Natural killer cell (primary cell): ENCODE data around the gene CLINT1. TPM values are rescaled to one million over a fixed set of nuclear protein-coding genes. Genes with fewer than 3 reads are reported as not detected.
"Not testable (repeated sequence)": the region's sequence is repeated elsewhere in the genome, so short reads cannot be mapped to it uniquely, and the experiment has no call there.

Experiments
- ATAC-seq, 3 donors: fragments of 150-1000 bp in 2 of 3; fragments of 200-7000 bp in 1 of 3; cut with Tn5 transposase; 1 replicate in 1 of 3; 2 replicates in 2 of 3; pipeline ENCODE4 v1.10.0; 2021; ENCODE audit warnings: mild to moderate bottlenecking in 2 of 3, moderate library complexity in 2 of 3
- DNase-seq, 2 donors: peaks; one replicate each; pipeline versions ENCODE4 v3.0.0 to v3.0.0-alpha.2; 2013 to 2021; ENCODE audit warnings: mixed read lengths in 1 of 2
- H3K27ac ChIP-seq: one replicate; pipeline ENCODE4 v1.5.1; 2013; ENCODE audit warnings: mild to moderate bottlenecking, low read length
- H3K27me3 ChIP-seq: one replicate; pipeline ENCODE4 v1.6.1; 2013; ENCODE audit warnings: low read length; ENCODE audit not compliant: control insufficient read depth, insufficient read depth
- H3K36me3 ChIP-seq: one replicate; pipeline ENCODE4 v1.6.1; 2013; ENCODE audit warnings: low read length; ENCODE audit not compliant: control insufficient read depth, insufficient read depth
- H3K4me1 ChIP-seq: one replicate; pipeline ENCODE4 v1.6.1; 2013; ENCODE audit warnings: low read length; ENCODE audit not compliant: control insufficient read depth, insufficient read depth
- H3K4me3 ChIP-seq: one replicate; pipeline ENCODE4 v1.5.1; 2013; ENCODE audit warnings: low read length
- H3K9me3 ChIP-seq: one replicate; pipeline ENCODE4 v1.6.1; 2013; ENCODE audit warnings: low read length; ENCODE audit not compliant: control insufficient read depth, insufficient read depth
- H3K27ac Mint-ChIP-seq, 2 donors: one replicate each; pipeline ENCODE4 v1.8.0; 2022; ENCODE audit warnings: mild to moderate bottlenecking in 2 of 2, mixed read lengths in 2 of 2, moderate library complexity in 1 of 2
- H3K27me3 Mint-ChIP-seq, 2 donors: one replicate each; pipeline ENCODE4 v1.8.0; 2022; ENCODE audit warnings: low read depth in 2 of 2, mixed read lengths in 2 of 2
- H3K36me3 Mint-ChIP-seq: one replicate; pipeline ENCODE4 v1.8.0; 2022; ENCODE audit warnings: mixed read lengths
- H3K4me1 Mint-ChIP-seq, 2 donors: one replicate each; pipeline ENCODE4 v1.8.0; 2022; ENCODE audit warnings: mixed read lengths in 2 of 2
- H3K4me3 Mint-ChIP-seq: one replicate; pipeline ENCODE4 v1.8.0; 2022; ENCODE audit warnings: mild to moderate bottlenecking, moderate library complexity, mixed read lengths
- H3K9me3 Mint-ChIP-seq, 2 donors: one replicate each; pipeline ENCODE4 v1.8.0; 2022; ENCODE audit warnings: mixed read lengths in 2 of 2
- WGBS: methylation state at CpG from one replicate; pipeline ENCODE4 v1.1.7; 2013; ENCODE audit warnings: missing lambda C conversion rate; ENCODE audit not compliant: insufficient coverage; 5-methylcytosine and 5-hydroxymethylcytosine counted together
- intact Hi-C: fragments of 100-400 bp; cut with micrococcal nuclease; formaldehyde crosslinking; loops from one replicate; pipeline ENCODE4 v1.14.2; 2022
- total RNA-seq, 4 donors: library from RNA; stranded (reverse); fragments of 120-200 nt in 1 of 4; gene quantifications; one replicate each; pipeline versions ENCODE4 v1.2.3 to v1.2.4, GENCODE V29; 2013 to 2022
- TF ChIP-seq, protein P1 (sequence below): fragments of 200-600 bp; IDR thresholded peaks from one replicate; pipeline ENCODE4 v1.8.0; 2022; ENCODE audit warnings: antibody characterized with exemption

CLINT1 gene
- total RNA-seq, 3 donors from 2014 or later (not counting 1 experiment from before 2014, with no cell fraction given): 111 to 156 (median 132) TPM

DNA sequence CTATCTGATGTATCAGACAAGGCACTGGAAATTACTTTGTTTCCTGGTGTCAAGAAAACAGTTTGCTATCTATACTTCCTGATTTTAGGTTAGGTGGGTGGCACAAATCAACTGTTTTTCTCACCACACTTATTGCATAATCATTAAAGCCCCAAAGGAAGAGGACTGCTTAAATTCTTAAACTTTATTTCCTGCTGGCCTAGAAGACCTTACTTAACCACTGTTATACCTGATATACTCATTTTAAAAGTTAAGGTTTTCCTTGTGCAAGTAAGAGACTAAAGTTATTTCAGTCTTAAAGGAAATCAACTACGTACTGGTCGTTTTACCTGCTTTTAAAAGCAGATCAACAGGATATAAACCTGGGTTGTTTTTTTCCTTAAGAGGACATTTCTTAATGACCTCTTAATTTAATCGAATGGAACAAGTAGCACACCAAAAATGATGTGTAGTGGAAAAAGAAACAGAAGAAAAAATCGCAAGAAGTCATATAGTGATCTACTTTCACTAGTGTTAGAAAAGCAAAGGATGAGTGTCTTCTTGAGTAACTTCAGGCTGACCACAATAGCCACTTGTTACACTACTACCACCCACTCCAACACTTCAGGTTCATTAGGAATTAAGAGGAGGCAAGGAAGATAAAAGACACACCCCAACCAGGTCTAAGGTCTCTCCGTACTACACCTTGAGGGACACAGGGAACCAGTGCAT lies 974 bp downstream of the CLINT1 start:
- Mint-ChIP-seq H3K4me3 (peak overlapping the region; percentile 98), H3K27ac (peak overlapping the region; percentile 98 to 99), H3K9me3 (no peaks in the 10 kb centered on the region), H3K36me3 (no peaks in the 10 kb centered on the region), H3K27me3 (peaks cover 0 to 3% of the 10 kb centered on the region in 2 donors), H3K4me1 (peaks cover 55 to 62% of the 10 kb centered on the region in 2 donors)
- 0% methylated on average over 4 of the region's 5 CpGs for WGBS
- Histone ChIP-seq H3K4me3 (peak overlapping the region; percentile 96), H3K9me3 (no peaks in the 10 kb centered on the region), H3K27ac (peak overlapping the region; percentile 93), H3K4me1 (peaks cover 10% of the 10 kb centered on the region), H3K27me3 (no peaks in the 10 kb centered on the region), H3K36me3 (no peaks in the 10 kb centered on the region)
- TF ChIP-seq, protein P1, sequence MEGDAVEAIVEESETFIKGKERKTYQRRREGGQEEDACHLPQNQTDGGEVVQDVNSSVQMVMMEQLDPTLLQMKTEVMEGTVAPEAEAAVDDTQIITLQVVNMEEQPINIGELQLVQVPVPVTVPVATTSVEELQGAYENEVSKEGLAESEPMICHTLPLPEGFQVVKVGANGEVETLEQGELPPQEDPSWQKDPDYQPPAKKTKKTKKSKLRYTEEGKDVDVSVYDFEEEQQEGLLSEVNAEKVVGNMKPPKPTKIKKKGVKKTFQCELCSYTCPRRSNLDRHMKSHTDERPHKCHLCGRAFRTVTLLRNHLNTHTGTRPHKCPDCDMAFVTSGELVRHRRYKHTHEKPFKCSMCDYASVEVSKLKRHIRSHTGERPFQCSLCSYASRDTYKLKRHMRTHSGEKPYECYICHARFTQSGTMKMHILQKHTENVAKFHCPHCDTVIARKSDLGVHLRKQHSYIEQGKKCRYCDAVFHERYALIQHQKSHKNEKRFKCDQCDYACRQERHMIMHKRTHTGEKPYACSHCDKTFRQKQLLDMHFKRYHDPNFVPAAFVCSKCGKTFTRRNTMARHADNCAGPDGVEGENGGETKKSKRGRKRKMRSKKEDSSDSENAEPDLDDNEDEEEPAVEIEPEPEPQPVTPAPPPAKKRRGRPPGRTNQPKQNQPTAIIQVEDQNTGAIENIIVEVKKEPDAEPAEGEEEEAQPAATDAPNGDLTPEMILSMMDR: no peak
- intact Hi-C loops: loop anchor here (2.0 to 5.0 kb wide), 2 partner anchors 36 to 715 kb away; partner anchors contain the start of gene MED7
- DNase-seq (peak in 1 of 2 donors; percentile 55), ATAC-seq (peak; percentile 66 to 82 (median 66))

DNA sequence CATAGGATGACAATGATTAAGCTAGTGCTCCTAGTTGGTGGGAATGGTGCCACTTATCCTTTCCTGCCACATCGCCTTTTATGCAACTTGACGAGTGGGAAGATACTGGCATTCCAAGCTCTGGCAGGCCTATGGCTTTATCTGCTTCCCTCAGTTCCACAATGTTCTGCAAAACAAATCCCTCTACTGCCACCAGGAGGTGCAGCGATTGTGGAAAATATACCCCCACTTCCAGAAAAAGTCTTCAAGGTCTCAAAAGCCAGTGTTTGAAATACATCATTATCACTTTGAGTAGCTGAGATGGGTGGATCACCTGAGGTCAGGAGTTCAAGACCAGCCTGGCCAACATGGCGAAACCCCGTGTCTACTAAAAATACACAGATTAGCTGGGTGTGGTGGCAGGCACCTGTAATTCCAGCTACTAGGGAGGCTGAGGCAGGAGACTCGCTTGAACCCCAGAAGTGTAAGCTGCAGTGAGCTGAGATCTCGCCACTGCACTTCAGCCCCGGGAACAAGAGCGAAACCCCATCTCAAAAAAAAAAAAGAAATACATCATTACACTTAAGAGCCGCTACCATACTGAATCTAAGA lies 3.4 kb downstream of the CLINT1 start:
- H3K27ac ChIP-seq: no peak overlapping the region
- no peaks in the 10 kb centered on the region for H3K27me3 ChIP-seq
- H3K4me3 ChIP-seq: no peak overlapping the region
- no peaks in the 10 kb centered on the region for H3K9me3 ChIP-seq
- no peaks in the 10 kb centered on the region for H3K9me3 Mint-ChIP-seq
- H3K4me1 Mint-ChIP-seq: peaks cover 65 to 74% of the 10 kb centered on the region in 2 donors
- ATAC-seq (no peak), DNase-seq (peak in 1 of 2 donors; percentile 45)
- peaks cover 10% of the 10 kb centered on the region for H3K4me1 ChIP-seq
- no peaks in the 10 kb centered on the region for H3K27me3 Mint-ChIP-seq
- no peaks in the 10 kb centered on the region for H3K36me3 ChIP-seq
- no peaks in the 10 kb centered on the region for H3K36me3 Mint-ChIP-seq
- TF ChIP-seq, protein P1: no peak
- H3K27ac Mint-ChIP-seq: peak overlapping the region in 1 of 2 donors; percentile 42
- intact Hi-C loops: loop anchor here (5.0 kb wide), 1 partner anchor 33 kb away; no protein-coding TSS in a partner anchor
- WGBS: 74% methylated on average over 9 of the region's 10 CpGs
- H3K4me3 Mint-ChIP-seq: no peak overlapping the region

DNA sequence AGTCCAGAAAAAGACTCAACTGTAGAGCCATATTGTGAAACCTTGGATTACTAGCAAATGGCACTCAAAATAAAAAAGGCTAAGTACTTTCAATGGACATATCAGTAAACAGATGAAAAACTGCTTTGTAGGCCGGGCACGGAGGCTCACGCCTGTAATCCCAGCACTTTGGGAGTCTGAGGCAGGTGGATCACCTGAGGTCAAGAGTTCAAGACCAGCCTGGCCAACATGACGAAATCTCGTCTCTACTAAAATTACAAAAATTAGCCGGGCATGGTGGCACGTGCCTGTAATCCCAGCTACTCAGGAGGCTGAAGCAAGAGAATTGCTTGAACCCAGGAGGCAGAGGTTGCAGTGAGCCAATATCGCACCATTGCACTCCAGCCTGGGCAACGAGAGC lies 5.6 kb downstream of the CLINT1 start:
- H3K9me3 Mint-ChIP-seq, H3K36me3 ChIP-seq, intact Hi-C loops, H3K9me3 ChIP-seq, H3K27me3 ChIP-seq, H3K27me3 Mint-ChIP-seq, H3K36me3 Mint-ChIP-seq, H3K27ac ChIP-seq, DNase-seq, H3K4me3 ChIP-seq, ATAC-seq, H3K4me1 ChIP-seq, H3K4me3 Mint-ChIP-seq: not testable (repeated sequence)
- Mint-ChIP-seq H3K27ac (peak overlapping the region in 1 of 2 donors; percentile 57), H3K4me1 (peaks cover 63 to 68% of the 10 kb centered on the region in 2 donors)
- WGBS: 97% methylated on average over 7 of the region's 9 CpGs

DNA sequence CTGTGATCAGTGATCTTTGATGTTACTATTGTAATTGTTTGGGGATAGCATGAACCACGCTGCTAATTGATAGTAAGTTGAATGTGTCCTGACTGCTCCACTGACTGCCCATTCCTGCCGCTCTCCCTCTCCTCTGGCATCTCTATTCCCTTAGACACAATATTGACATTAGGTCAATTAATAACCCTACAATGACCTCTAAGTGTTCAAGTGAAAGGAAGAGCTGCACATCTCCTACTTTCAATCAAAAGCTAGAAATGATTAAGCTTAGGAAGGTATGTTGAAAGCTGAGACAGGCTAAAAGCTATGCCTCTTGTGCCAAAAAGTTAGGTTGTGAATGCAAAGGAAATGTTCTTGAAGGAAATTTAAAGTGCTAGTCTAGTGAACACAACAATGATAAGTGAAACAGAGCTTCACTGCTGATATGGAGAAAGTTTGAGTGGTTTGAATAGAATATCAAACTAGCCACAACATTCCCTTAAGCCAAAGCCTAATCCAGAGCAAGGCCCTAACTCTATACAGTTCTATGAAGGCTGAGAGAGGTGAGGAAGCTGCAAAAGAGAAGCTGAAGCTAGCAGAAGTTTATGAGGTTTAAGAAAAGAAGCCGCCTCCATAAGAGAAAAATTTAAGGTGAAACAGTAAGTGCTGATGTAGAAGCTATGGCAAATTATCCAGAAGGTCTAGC lies 12.9 kb downstream of the CLINT1 start:
- DNase-seq: no peak
- Mint-ChIP-seq H3K27me3 (no peaks in the 10 kb centered on the region), H3K4me1 (peaks cover 36 to 45% of the 10 kb centered on the region in 2 donors), H3K9me3 (no peaks in the 10 kb centered on the region), H3K4me3 (no peak overlapping the region), H3K27ac (no peak overlapping the region), H3K36me3 (no peaks in the 10 kb centered on the region)
- Histone ChIP-seq H3K4me3 (no peak overlapping the region), H3K9me3 (no peaks in the 10 kb centered on the region), H3K27ac (no peak overlapping the region), H3K36me3 (peaks cover 7% of the 10 kb centered on the region), H3K4me1 (no peaks in the 10 kb centered on the region), H3K27me3 (no peaks in the 10 kb centered on the region)
- WGBS: 99% methylated on average over 3 of the region's 3 CpGs
- intact Hi-C loops: no loop called here
- TF ChIP-seq, protein P1: no peak
- no peak for ATAC-seq
